Natural killer cell (primary cell): ENCODE data around the gene TCEAL3. TPM values are rescaled to one million over a fixed set of nuclear protein-coding genes. Genes with fewer than 3 reads are reported as not detected.

Source experiments
- ATAC-seq, 3 donors: fragments of 150-1000 bp in 2 of 3; fragments of 200-7000 bp in 1 of 3; cut with Tn5 transposase; 1 replicate in 1 of 3; 2 replicates in 2 of 3; pipeline ENCODE4 v1.10.0; 2021; ENCODE audit warnings: mild to moderate bottlenecking in 2 of 3, moderate library complexity in 2 of 3
- DNase-seq, 2 donors: peaks; one replicate each; pipeline versions ENCODE4 v3.0.0 to v3.0.0-alpha.2; 2013 to 2021; ENCODE audit warnings: mixed read lengths in 1 of 2
- H3K27ac ChIP-seq: one replicate; pipeline ENCODE4 v1.5.1; 2013; ENCODE audit warnings: mild to moderate bottlenecking, low read length
- H3K27me3 ChIP-seq: one replicate; pipeline ENCODE4 v1.6.1; 2013; ENCODE audit warnings: low read length; ENCODE audit not compliant: control insufficient read depth, insufficient read depth
- H3K36me3 ChIP-seq: one replicate; pipeline ENCODE4 v1.6.1; 2013; ENCODE audit warnings: low read length; ENCODE audit not compliant: control insufficient read depth, insufficient read depth
- H3K4me1 ChIP-seq: one replicate; pipeline ENCODE4 v1.6.1; 2013; ENCODE audit warnings: low read length; ENCODE audit not compliant: control insufficient read depth, insufficient read depth
- H3K4me3 ChIP-seq: one replicate; pipeline ENCODE4 v1.5.1; 2013; ENCODE audit warnings: low read length
- H3K9me3 ChIP-seq: one replicate; pipeline ENCODE4 v1.6.1; 2013; ENCODE audit warnings: low read length; ENCODE audit not compliant: control insufficient read depth, insufficient read depth
- H3K27ac Mint-ChIP-seq, 2 donors: one replicate each; pipeline ENCODE4 v1.8.0; 2022; ENCODE audit warnings: mild to moderate bottlenecking in 2 of 2, mixed read lengths in 2 of 2, moderate library complexity in 1 of 2
- H3K27me3 Mint-ChIP-seq, 2 donors: one replicate each; pipeline ENCODE4 v1.8.0; 2022; ENCODE audit warnings: low read depth in 2 of 2, mixed read lengths in 2 of 2
- H3K36me3 Mint-ChIP-seq: one replicate; pipeline ENCODE4 v1.8.0; 2022; ENCODE audit warnings: mixed read lengths
- H3K4me1 Mint-ChIP-seq, 2 donors: one replicate each; pipeline ENCODE4 v1.8.0; 2022; ENCODE audit warnings: mixed read lengths in 2 of 2
- H3K4me3 Mint-ChIP-seq: one replicate; pipeline ENCODE4 v1.8.0; 2022; ENCODE audit warnings: mild to moderate bottlenecking, moderate library complexity, mixed read lengths
- H3K9me3 Mint-ChIP-seq, 2 donors: one replicate each; pipeline ENCODE4 v1.8.0; 2022; ENCODE audit warnings: mixed read lengths in 2 of 2
- CTCF ChIP-seq: fragments of 200-600 bp; IDR thresholded peaks from one replicate; pipeline ENCODE4 v1.8.0; 2022; ENCODE audit warnings: antibody characterized with exemption
- WGBS: methylation state at CpG from one replicate; pipeline ENCODE4 v1.1.7; 2013; ENCODE audit warnings: missing lambda C conversion rate; ENCODE audit not compliant: insufficient coverage; 5-methylcytosine and 5-hydroxymethylcytosine counted together
- intact Hi-C: fragments of 100-400 bp; cut with micrococcal nuclease; formaldehyde crosslinking; loops from one replicate; pipeline ENCODE4 v1.14.2; 2022
- total RNA-seq, 4 donors: library from RNA; stranded (reverse); fragments of 120-200 nt in 1 of 4; gene quantifications; one replicate each; pipeline versions ENCODE4 v1.2.3 to v1.2.4, GENCODE V29; 2013 to 2022

The TCEAL3 gene
- total RNA-seq, 3 donors from 2014 or later (not counting 1 experiment from before 2014, with no cell fraction given) = 6.2 to 8.7 (median 8.4) TPM

- H3K4me1 ChIP-seq = peaks cover 10% of the 10 kb centered on the region
- Mint-ChIP-seq H3K4me3 (peak overlapping the region; percentile 62), H3K27ac (peak overlapping the region; percentile 53 to 85), H3K36me3 (no peaks in the 10 kb centered on the region), H3K27me3 (peaks cover 0 to 24% of the 10 kb centered on the region in 2 donors), H3K4me1 (peaks cover 7 to 16% of the 10 kb centered on the region in 2 donors), H3K9me3 (no peaks in the 10 kb centered on the region)
- DNase-seq = peak in 1 of 2 donors; percentile 14
- H3K36me3 ChIP-seq = no peaks in the 10 kb centered on the region
- H3K4me3 ChIP-seq = peak overlapping the region; percentile 88
- intact Hi-C loops = no loop called here
- 11% methylated on average over 18 of the region's 21 CpGs for WGBS
- H3K27ac ChIP-seq = peak overlapping the region; percentile 81
- no peak for TF ChIP-seq CTCF
- no peaks in the 10 kb centered on the region for H3K9me3 ChIP-seq
- H3K27me3 ChIP-seq = no peaks in the 10 kb centered on the region
- ATAC-seq = no peak
Observed at GRCh38 chrX:103608306-103608963, 672 bp downstream of the TCEAL3 start.

- no peak overlapping the region for H3K4me3 ChIP-seq
- Mint-ChIP-seq H3K9me3 (no peaks in the 10 kb centered on the region), H3K4me1 (peaks cover 7 to 16% of the 10 kb centered on the region in 2 donors), H3K27me3 (peaks cover 0 to 21% of the 10 kb centered on the region in 2 donors), H3K4me3 (peak overlapping the region; percentile 1), H3K36me3 (no peaks in the 10 kb centered on the region), H3K27ac (peak overlapping the region in 1 of 2 donors; percentile 20)
- ATAC-seq = no peak
- intact Hi-C loops = no loop called here
- H3K27ac ChIP-seq = no peak overlapping the region
- H3K9me3 ChIP-seq = no peaks in the 10 kb centered on the region
- no peaks in the 10 kb centered on the region for H3K36me3 ChIP-seq
- no CpG with 5 or more reads among the region's 1 CpG for WGBS
- no peaks in the 10 kb centered on the region for H3K27me3 ChIP-seq
- TF ChIP-seq CTCF = no peak
- no peak for DNase-seq
- peaks cover 10% of the 10 kb centered on the region for H3K4me1 ChIP-seq
Observed at GRCh38 chrX:103610282-103610681, 2.5 kb downstream of the TCEAL3 start.

GRCh38 chrX:103613362-103613890 lies 5.7 kb downstream of the TCEAL3 start:
- ATAC-seq = no peak
- peaks cover 0 to 9% of the 10 kb centered on the region in 2 donors for H3K4me1 Mint-ChIP-seq
- H3K27ac ChIP-seq = no peak overlapping the region
- no peak overlapping the region for H3K27ac Mint-ChIP-seq
- H3K36me3 ChIP-seq = no peaks in the 10 kb centered on the region
- TF ChIP-seq CTCF = no peak
- H3K4me3 Mint-ChIP-seq = no peak overlapping the region
- no peaks in the 10 kb centered on the region for H3K36me3 Mint-ChIP-seq
- H3K27me3 Mint-ChIP-seq = no peaks in the 10 kb centered on the region
- H3K4me3 ChIP-seq = no peak overlapping the region
- no peaks in the 10 kb centered on the region for H3K27me3 ChIP-seq
- peaks cover 4% of the 10 kb centered on the region for H3K4me1 ChIP-seq
- DNase-seq = no peak
- intact Hi-C loops = no loop called here
- no CpG with 5 or more reads among the region's 1 CpG for WGBS
- no peaks in the 10 kb centered on the region for H3K9me3 Mint-ChIP-seq
- H3K9me3 ChIP-seq = no peaks in the 10 kb centered on the region

DNA sequence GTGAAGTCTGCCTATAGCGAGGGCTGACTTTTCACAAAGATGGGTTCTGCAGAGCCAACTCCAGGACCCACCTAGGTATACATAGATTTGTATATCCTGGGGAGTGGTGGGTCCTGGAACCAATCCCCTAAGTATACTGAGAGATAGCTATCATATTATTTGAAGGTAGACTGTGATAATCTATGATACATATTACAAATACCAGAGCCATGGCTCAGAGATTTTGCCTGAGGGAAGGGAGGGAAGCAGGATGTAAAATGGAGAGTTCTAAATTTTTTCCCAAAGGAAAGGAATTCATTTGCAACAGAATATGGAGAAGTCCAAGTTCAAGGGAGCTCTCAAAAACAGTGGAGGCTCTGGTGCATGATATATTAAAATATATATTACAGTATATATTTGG lies 7.2 kb downstream of the TCEAL3 start:
- no peak overlapping the region for H3K4me3 ChIP-seq
- ATAC-seq = no peak
- WGBS = no CpG with 5 or more reads among the region's 1 CpG
- no peaks in the 10 kb centered on the region for H3K36me3 Mint-ChIP-seq
- TF ChIP-seq CTCF = no peak
- no peak overlapping the region for H3K4me3 Mint-ChIP-seq
- H3K27me3 ChIP-seq = no peaks in the 10 kb centered on the region
- H3K27ac ChIP-seq = no peak overlapping the region
- no peaks in the 10 kb centered on the region for H3K4me1 Mint-ChIP-seq
- no peak for DNase-seq
- intact Hi-C loops = no loop called here
- H3K4me1 ChIP-seq = no peaks in the 10 kb centered on the region
- no peaks in the 10 kb centered on the region for H3K9me3 ChIP-seq
- H3K27ac Mint-ChIP-seq = no peak overlapping the region
- no peaks in the 10 kb centered on the region for H3K36me3 ChIP-seq
- no peaks in the 10 kb centered on the region for H3K9me3 Mint-ChIP-seq
- H3K27me3 Mint-ChIP-seq = no peaks in the 10 kb centered on the region
